ENCODE results near the gene ZDHHC17.

- TF ChIP-seq CTCF (IDR thresholded peaks at IDR 0.05) = no peak
- no peak for TF ChIP-seq POLR2A (IDR thresholded peaks at IDR 0.05)
Observed at GRCh38 chr12:76740501-76740900, 23.4 kb upstream of the ZDHHC17 start.

All from tibial nerve (tissue), 3 donors.